Measurements from ENCODE around the gene ZFP28.

DNA sequence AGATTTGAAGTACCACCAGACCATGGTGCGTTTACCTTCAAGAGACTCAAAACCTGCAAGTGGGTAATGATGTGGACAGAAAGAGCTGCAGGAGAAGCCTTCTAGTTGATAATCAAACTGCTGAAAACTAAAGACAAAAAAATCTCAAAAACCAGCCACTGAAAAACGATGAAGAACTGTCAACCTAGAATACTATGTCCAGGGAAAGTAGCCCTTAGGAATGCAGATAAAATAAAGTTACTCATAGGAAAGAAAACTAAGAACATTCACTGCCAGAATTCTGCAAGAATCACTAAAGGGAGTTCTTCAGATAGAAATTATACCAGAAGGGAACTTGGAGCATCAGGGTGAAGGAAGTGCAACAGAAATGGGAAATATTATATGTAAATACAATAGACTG, 33.8 kb downstream of the ZFP28 start:
- TF ChIP-seq EZH2 (IDR thresholded peaks at IDR 0.05) (no peak), POLR2AphosphoS5 (IDR thresholded peaks at IDR 0.05; ENCODE audit: borderline replicate concordance, low read depth, low read length) (no peak), FOXP2 (optimal IDR thresholded peaks at IDR 0.05; ENCODE audit: control extremely low read depth, extremely low read length, insufficient read depth) (no peak)

Data from SK-N-MC (cell line).